ENCODE data around the gene DGKZ. TPM values are rescaled to one million over a fixed set of nuclear protein-coding genes. Genes with fewer than 3 reads are reported as not detected.

Gene DGKZ
- total RNA-seq, 1 donor from 2014 or later = 77.1 TPM

- Histone ChIP-seq H3K36me3 (no peaks in the 10 kb centered on the region), H3K27me3 (ENCODE audit: low read depth) (peaks cover 80% of the 10 kb centered on the region), H3K4me3 (no peak overlapping the region), H3K9me3 (replicated peaks) (no peaks in the 10 kb centered on the region), H3K27ac (replicated peaks) (no peak overlapping the region), H3K4me1 (peaks cover 42% of the 10 kb centered on the region)
- intact Hi-C loops (cut with micrococcal nuclease) = loop anchor here (5.0 kb wide), 1 partner anchor 151 kb away; no protein-coding TSS in a partner anchor
- TF ChIP-seq, protein P1, sequence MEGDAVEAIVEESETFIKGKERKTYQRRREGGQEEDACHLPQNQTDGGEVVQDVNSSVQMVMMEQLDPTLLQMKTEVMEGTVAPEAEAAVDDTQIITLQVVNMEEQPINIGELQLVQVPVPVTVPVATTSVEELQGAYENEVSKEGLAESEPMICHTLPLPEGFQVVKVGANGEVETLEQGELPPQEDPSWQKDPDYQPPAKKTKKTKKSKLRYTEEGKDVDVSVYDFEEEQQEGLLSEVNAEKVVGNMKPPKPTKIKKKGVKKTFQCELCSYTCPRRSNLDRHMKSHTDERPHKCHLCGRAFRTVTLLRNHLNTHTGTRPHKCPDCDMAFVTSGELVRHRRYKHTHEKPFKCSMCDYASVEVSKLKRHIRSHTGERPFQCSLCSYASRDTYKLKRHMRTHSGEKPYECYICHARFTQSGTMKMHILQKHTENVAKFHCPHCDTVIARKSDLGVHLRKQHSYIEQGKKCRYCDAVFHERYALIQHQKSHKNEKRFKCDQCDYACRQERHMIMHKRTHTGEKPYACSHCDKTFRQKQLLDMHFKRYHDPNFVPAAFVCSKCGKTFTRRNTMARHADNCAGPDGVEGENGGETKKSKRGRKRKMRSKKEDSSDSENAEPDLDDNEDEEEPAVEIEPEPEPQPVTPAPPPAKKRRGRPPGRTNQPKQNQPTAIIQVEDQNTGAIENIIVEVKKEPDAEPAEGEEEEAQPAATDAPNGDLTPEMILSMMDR (IDR thresholded peaks at IDR 0.05; ENCODE audit: borderline replicate concordance) = no peak
- no peak for DNase-seq
Observed at GRCh38 chr11:46386674-46387073, 39.4 kb downstream of the DGKZ start.

DNA sequence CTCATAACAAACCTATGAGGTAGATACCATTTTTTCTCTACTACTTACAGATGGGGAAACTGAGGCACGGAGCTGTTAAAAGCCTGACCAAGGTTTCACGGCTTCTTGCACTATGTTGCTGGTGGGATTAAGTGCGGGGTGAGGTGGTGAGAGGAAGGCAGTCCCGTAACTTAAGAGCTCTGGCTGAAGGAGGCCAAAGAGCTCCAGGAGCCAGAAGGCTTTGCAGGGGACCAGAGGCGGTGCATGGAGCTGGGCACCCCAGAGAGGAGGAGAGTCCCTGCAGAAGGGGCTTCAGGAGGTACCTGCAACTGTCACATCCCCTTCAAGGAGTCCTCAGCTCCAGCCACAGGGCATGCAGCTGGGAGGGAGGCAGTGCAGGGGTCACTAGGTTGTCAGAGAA is 40.2 kb downstream of the DGKZ start:
- DNase-seq = no peak
- peaks cover 80% of the 10 kb centered on the region for H3K27me3 ChIP-seq (ENCODE audit: low read depth)
- intact Hi-C loops (cut with micrococcal nuclease) = loop anchor here (5.0 kb wide), 1 partner anchor 150 kb away; no protein-coding TSS in a partner anchor

DNA sequence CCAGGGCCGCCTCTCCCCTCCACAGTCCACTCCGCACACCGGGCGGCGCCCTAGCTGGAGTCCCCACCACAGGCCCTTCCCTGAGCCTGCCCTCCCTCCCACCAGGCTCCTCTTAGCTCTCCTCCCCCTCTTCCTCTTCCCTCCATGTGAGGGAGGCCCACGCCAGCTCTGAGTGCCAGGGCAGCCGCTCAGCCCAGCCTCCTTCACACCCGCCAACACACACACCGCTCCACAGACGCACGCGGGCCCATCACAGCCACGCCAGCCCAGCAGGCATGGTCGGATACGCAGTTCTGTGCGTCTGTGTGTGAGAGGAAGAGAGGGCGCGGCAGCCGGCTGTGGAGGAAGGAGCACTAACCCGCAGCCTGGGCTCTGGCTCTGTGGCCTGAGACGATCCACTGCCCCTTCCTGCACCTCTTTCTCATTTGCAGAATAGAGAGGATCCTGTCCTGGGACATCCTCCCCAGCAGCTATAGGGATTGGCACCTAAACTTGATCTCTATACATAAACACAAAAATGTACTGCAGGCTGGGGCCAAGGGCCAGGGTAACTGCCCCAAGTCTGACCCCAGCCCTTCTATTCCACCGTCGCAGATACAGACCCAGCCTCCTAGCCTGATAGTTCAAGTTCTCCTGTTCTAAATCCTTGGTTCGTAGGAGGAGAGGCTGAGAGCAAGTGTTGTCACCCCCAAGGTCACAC is 40.8 kb downstream of the DGKZ start:
- Histone ChIP-seq H3K27ac (replicated peaks) (no peak overlapping the region), H3K9me3 (replicated peaks) (no peaks in the 10 kb centered on the region), H3K4me1 (peaks cover 42% of the 10 kb centered on the region), H3K4me3 (no peak overlapping the region), H3K27me3 (ENCODE audit: low read depth) (peaks cover 74% of the 10 kb centered on the region), H3K36me3 (no peaks in the 10 kb centered on the region)
- TF ChIP-seq, protein P1 (IDR thresholded peaks at IDR 0.05; ENCODE audit: borderline replicate concordance) = no peak
- intact Hi-C loops (cut with micrococcal nuclease) = loop anchor here (5.0 kb wide), 1 partner anchor 149 kb away; no protein-coding TSS in a partner anchor
- no peak for DNase-seq

More for the DNA sequence above, 40.2 kb downstream of the DGKZ start:
- Histone ChIP-seq H3K4me1 (peaks cover 42% of the 10 kb centered on the region), H3K9me3 (replicated peaks) (no peaks in the 10 kb centered on the region), H3K27ac (replicated peaks) (no peak overlapping the region), H3K36me3 (no peaks in the 10 kb centered on the region), H3K4me3 (no peak overlapping the region)
- TF ChIP-seq, protein P1 (IDR thresholded peaks at IDR 0.05; ENCODE audit: borderline replicate concordance) = no peak

- intact Hi-C loops (cut with micrococcal nuclease) = loop anchor here (5.0 kb wide), 1 partner anchor 148 kb away; no protein-coding TSS in a partner anchor
- no peak overlapping the region for H3K27ac ChIP-seq (replicated peaks)
- H3K27me3 ChIP-seq (ENCODE audit: low read depth) = peaks cover 74% of the 10 kb centered on the region
- H3K36me3 ChIP-seq = no peaks in the 10 kb centered on the region
- H3K4me3 ChIP-seq = peak overlapping the region; percentile 63
- DNase-seq = no peak
- no peaks in the 10 kb centered on the region for H3K9me3 ChIP-seq (replicated peaks)
- peaks cover 44% of the 10 kb centered on the region for H3K4me1 ChIP-seq
- TF ChIP-seq, protein P1 (IDR thresholded peaks at IDR 0.05; ENCODE audit: borderline replicate concordance) = no peak
Observed at GRCh38 chr11:46388619-46389449, 41.6 kb downstream of the DGKZ start.

DNA sequence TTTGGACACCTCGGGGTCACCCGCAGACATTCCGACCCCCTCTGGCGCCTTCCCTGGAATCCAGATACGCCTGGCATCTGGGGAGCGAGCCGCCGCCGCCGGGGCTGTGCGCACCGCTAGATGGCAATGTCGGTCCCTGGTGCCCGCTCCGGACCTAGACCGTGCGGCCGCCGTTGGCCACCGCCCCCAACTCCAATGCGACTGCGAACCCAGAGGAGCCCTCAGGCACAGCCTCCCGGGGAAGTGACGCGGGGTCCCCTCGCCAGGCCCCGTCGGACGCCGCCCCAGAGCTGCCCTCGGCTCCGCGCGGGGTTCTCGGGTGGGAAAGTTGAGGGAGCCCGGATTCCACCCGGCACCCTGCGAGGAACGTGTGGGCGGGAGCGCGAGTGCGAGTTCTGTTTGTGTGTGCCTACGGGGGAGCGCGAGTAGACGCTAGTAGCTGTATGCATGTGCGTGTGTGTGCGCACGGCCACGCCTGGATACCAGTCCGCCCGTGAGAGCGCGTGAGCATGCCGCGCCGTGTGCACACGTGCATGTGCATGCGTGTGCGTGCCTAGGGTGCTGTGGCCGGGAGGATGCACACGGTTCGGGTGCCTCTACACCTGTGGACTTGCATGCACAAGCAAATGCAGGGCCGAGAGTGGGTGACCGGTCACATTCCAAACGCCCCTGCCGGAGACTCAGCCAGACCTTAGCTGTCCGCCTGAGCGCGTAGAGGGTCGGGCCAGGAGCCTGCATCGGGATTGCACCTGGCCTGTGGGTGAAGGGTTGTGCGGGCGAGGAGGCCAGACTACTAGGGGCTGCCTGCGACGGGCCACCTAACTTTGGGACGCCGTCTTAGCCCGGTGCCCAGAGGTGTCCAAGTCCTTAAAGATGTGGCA is 42.4 kb downstream of the DGKZ start:
- TF ChIP-seq, protein P1 (IDR thresholded peaks at IDR 0.05; ENCODE audit: borderline replicate concordance) = peak; percentile 93
- H3K36me3 ChIP-seq = no peaks in the 10 kb centered on the region
- peak; percentile 67 for DNase-seq
- peaks cover 44% of the 10 kb centered on the region for H3K4me1 ChIP-seq
- intact Hi-C loops (cut with micrococcal nuclease) = loop anchor here (5.0 kb wide), 1 partner anchor 148 kb away; no protein-coding TSS in a partner anchor
- H3K4me3 ChIP-seq = peak overlapping the region; percentile 63
- H3K27ac ChIP-seq (replicated peaks) = no peak overlapping the region
- no peaks in the 10 kb centered on the region for H3K9me3 ChIP-seq (replicated peaks)
- H3K27me3 ChIP-seq (ENCODE audit: low read depth) = peaks cover 74% of the 10 kb centered on the region

All from left ventricle myocardium inferior (tissue), 1 donor.